AG04449 (cell line): ENCODE data around the gene TBC1D5.

Experiments
- CTCF ChIA-PET: fragments of 350-600 bp; formaldehyde crosslinking; extraction: SDS; loops from one replicate; lab custom pipeline; 2021; ENCODE audit warnings: antibody characterized with exemption; lab: Yijun Ruan, JAX
- POLR2A ChIA-PET: fragments of 400-600, 350-600 bp; formaldehyde crosslinking; extraction: SDS; loops from one replicate; lab custom pipeline; 2020; ENCODE audit warnings: antibody characterized with exemption, inconsistent platforms; lab: Yijun Ruan, JAX
- DNase-seq: peaks from one replicate; pipeline ENCODE4 v3.0.0-alpha.2; 2010; ENCODE audit warnings: low read depth, low spot score
- H3K4me3 ChIP-seq: 2 replicates; pipeline ENCODE4 v1.5.1; 2011; ENCODE audit warnings: low read depth, mild to moderate bottlenecking, control low read depth, low read length
- TF ChIP-seq, protein P1 (sequence below): IDR thresholded peaks from one replicate; pipeline ENCODE4 v1.5.1; 2011; ENCODE audit warnings: mild to moderate bottlenecking, moderate library complexity, low read length, control low read depth, inconsistent platforms; ENCODE audit not compliant: insufficient read depth; ENCODE audit errors: missing control alignments

Gene TBC1D5

DNA sequence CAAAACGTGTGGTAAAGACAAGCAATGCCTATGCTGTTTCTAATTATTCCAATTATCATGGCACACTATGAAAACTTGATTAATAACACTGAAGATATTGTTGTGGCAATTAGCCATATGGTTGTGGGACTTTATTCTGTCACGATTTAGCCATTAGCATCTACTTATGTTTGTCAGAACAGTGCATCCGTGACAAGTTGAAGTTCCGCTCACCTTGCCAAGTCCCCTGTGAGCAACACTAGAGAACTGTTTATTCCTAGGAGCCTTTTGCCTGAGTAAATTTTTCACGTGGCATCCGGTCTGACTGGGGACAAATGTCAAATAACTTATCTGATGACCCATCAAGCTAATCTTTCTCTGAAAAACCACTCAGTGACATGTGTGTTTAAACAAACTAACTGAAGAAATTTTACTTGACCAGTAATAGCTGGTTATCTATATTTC is 403.3 kb downstream of the TBC1D5 start:
- no peak overlapping the region for H3K4me3 ChIP-seq
- TF ChIP-seq, protein P1, sequence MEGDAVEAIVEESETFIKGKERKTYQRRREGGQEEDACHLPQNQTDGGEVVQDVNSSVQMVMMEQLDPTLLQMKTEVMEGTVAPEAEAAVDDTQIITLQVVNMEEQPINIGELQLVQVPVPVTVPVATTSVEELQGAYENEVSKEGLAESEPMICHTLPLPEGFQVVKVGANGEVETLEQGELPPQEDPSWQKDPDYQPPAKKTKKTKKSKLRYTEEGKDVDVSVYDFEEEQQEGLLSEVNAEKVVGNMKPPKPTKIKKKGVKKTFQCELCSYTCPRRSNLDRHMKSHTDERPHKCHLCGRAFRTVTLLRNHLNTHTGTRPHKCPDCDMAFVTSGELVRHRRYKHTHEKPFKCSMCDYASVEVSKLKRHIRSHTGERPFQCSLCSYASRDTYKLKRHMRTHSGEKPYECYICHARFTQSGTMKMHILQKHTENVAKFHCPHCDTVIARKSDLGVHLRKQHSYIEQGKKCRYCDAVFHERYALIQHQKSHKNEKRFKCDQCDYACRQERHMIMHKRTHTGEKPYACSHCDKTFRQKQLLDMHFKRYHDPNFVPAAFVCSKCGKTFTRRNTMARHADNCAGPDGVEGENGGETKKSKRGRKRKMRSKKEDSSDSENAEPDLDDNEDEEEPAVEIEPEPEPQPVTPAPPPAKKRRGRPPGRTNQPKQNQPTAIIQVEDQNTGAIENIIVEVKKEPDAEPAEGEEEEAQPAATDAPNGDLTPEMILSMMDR = no peak
- CTCF ChIA-PET = no interaction called here
- no peak for DNase-seq
- POLR2A ChIA-PET = no interaction called here

DNA sequence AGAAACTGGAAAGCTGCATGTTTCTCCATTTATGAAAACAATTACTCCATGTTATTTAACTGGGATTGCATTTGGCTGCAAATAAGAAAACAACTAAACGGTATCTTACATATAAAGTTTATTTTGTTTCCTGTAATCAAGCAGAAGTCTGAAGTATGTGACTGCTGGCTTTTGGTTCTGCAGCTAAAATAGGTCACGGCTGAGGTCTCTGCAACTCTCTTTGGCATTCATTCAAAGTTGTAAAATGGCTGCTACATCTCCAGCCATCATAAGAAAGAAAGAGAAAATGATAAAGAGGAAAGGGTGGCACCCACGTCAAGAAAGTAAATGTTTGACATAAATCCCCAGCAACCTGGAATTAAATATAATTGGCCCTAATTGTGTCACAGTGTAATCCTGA is 406.1 kb downstream of the TBC1D5 start:
- POLR2A ChIA-PET = no interaction called here
- no peak overlapping the region for H3K4me3 ChIP-seq
- CTCF ChIA-PET = no interaction called here
- no peak for DNase-seq
- TF ChIP-seq, protein P1 = no peak

DNA sequence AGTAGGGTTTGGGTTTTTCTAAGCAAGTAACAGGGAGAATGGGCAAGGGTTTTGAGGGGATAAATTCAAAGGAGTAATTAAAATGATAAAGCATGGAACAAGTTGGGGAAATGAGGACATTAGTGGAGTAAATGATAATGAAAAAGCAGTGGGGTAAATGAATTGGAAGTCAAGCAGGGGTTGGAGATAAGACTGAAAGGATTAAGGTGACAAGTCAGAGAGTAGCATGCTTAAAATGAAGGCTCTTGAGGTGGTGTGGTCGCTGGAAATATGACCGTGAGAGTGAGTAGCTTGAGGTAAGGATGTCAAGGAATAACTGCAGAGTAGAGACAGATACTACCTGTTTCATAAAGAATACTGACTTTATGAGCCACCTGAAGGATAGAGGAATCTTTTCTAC is 408.5 kb downstream of the TBC1D5 start:
- CTCF ChIA-PET = no interaction called here
- POLR2A ChIA-PET = no interaction called here
- no peak for DNase-seq

DNA sequence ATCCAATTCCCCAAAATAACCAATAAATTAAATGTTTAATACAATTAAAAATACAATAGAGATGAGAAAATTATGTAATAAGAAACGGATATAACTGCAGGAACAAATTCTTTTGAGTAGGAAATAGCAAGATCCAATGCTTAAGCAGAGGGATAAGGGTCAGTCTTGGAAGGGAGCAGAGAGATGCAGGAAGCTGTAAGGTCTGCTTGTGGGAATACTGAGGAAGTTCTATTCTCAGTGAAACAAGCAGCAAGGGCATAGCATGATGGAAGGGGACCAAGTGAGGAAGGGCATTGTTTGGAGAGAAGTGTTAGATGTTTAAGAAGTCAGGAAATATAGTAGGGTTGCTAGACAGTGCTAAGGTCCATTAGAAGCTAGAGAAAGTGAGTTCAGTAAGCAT is 409.0 kb downstream of the TBC1D5 start:
- ChIA-PET POLR2A (no interaction called here), CTCF (no interaction called here)
- no peak for DNase-seq
- H3K4me3 ChIP-seq = no peak overlapping the region
- TF ChIP-seq, protein P1 = no peak

More for the DNA sequence above, 408.5 kb downstream of the TBC1D5 start:
- no peak overlapping the region for H3K4me3 ChIP-seq
- TF ChIP-seq, protein P1 = no peak

DNA sequence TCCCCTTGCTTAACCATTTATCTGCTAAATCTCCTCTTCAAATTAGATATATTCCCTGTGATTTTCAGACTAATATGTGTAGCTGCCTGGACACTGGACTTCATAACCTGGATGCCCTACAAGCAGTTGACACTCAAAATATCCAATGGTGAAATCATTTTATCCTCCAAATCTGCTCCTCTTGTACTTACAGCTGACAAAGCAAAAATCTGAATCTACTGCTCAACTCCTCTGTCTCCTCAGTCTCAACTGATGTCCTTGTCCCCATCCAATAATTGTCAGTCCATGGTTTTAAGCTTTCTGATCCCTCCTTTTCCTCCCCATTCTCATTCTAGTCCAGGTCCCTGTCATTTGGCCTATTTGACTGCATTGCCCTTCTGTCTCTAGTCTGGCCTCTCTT is 411.8 kb downstream of the TBC1D5 start:
- TF ChIP-seq, protein P1 = no peak
- POLR2A ChIA-PET = no interaction called here
- DNase-seq = no peak
- no peak overlapping the region for H3K4me3 ChIP-seq
- CTCF ChIA-PET = no interaction called here

DNA sequence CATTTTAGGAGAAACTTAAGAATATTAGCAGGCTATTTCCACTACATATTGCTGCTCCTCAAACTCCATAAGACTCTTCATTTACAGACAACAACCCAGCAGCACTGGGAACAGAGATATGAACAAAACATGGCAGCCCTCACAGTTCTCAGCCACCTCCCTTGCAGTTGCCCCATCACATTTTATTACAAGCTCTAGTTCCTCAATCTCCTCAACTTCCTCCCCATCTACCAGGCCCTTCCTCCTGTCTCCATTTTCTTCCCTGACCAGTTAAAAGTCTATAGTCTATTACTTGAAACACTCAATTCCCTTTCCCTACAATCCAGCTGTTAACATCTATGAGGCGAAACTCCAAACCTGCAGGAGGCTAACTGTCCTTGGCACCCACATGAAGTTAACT is 412.5 kb downstream of the TBC1D5 start:
- TF ChIP-seq, protein P1 = no peak
- ChIA-PET POLR2A (no interaction called here), CTCF (no interaction called here)
- no peak for DNase-seq
- H3K4me3 ChIP-seq = no peak overlapping the region
